ENCODE data around the gene SPTB.

DNA sequence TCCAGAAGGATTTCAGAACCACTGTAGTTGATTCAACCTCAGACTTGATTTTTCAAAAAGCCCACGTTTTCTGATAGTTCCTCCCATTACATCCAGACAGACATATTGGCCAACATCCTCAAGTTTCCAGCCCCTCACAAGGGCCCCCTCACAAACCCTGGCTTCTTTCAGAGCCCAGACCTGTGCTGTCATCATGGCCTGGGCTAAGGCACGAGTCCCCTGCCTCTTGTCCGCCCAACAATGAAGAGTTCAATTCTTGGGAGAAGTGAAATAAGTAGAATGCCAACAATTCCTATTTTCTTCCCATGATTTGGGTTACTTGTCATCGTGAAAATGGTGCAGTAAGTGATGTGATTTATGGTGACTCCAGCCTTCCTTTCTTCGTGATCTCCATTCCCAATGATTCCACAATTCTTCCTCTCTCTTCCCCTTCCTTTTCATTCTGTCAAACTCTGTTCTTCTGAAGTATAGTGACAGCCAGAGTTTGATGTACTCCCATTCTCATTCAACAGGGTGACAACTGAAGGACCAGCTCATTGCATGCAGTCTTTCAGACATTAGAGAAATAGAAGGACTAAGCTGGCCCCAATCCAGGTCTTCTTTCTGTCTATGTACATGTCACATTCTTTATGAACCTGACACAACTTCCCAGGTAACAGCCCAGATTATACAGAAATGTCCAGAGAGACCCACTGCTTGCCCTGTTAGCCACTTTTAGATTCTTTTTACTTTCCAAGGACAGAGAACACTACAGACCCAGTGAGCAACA lies 29.2 kb downstream of the SPTB start:
- TF ChIP-seq, protein P1, sequence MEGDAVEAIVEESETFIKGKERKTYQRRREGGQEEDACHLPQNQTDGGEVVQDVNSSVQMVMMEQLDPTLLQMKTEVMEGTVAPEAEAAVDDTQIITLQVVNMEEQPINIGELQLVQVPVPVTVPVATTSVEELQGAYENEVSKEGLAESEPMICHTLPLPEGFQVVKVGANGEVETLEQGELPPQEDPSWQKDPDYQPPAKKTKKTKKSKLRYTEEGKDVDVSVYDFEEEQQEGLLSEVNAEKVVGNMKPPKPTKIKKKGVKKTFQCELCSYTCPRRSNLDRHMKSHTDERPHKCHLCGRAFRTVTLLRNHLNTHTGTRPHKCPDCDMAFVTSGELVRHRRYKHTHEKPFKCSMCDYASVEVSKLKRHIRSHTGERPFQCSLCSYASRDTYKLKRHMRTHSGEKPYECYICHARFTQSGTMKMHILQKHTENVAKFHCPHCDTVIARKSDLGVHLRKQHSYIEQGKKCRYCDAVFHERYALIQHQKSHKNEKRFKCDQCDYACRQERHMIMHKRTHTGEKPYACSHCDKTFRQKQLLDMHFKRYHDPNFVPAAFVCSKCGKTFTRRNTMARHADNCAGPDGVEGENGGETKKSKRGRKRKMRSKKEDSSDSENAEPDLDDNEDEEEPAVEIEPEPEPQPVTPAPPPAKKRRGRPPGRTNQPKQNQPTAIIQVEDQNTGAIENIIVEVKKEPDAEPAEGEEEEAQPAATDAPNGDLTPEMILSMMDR (optimal IDR thresholded peaks at IDR 0.05 in 1 of 3, IDR thresholded peaks at IDR 0.05 in 1 of 3, conservative IDR thresholded peaks at IDR 0.05 in 1 of 3; ENCODE audit: extremely low read depth in 1 of 3, insufficient read depth in 2 of 3, low read length in 3 of 3): no peak
- TF ChIP-seq EZH2 (IDR thresholded peaks at IDR 0.05; ENCODE audit: low read length): no peak

Data from keratinocyte (primary cell).